Ecto neural progenitor cell (in vitro differentiated cells): Measurements from ENCODE around the gene SPOCK1.
A peak's percentile ranks its signal among the peaks of the same experiment; 100 is the strongest.
"Not testable (repeated sequence)": the region's sequence is repeated elsewhere in the genome, so short reads cannot be mapped to it uniquely, and the experiment has no call there.

Source experiments
- DNase-seq: peaks from one replicate; pipeline ENCODE4 v3.0.0-alpha.2; 2018; ENCODE audit warnings: low spot score

The SPOCK1 gene

DNA sequence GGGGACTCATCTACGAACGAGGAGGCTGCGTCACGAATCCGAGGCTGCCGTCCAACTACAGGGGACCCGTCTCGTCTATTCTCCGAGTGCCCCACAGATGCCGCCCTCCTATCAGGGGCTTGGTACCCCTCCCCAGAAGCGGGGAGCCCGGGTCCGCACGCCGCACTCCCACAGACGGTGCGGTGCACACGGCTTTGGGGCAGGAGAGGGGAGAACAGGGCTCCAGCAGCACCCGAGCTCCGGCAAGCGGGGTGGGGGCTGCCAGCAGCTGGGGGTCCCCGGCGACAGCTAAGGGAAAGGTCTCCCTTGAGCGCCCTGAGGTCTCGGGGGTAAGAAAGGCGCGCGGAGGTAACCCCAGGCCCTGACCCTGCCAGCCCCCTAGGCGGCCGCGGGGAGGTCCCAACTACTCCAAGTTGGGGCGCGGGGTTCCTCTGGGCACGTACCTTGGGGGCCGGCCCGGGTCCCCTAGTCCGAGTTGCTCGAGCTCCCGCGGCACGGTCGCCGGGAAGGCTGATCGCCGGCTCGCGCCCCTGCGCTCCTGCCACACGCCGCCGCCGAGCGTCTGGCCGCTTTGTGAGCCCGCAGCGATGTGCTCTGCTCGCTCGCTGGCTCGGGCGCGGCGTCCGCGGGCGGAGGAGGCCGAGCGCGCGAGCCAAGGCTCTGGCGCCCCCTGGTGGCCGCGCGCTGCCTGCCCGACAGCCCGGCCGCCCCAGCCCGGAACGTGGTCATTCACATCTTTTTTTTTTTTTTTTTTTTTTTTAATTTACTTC is at the start of gene SPOCK1:
Gene SPOCK1 (minus strand): TSS at position 591 of the 770 bp plus-strand sequence.
- DNase-seq = peak; percentile 88

DNA sequence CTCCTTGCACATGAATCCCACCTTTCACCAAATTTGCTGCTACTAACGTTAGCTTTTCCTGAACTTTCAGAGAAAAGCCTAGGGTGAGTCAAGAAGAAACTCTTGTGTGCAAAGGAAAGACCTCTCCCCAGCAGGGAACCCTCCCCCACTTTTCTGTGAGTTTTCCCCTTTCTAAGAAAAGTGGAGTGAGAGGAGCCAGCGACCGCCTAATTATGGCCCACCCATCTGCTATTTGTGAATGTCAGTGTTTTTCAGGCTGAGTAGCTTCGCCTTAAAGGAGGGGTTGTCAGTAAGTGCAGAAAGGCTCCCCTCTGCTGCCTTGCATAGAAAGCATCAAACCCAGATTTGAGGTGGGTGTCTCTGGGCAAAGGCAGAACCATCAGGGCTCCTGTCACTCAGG is 46.8 kb upstream of the SPOCK1 start:
- DNase-seq = no peak

DNA sequence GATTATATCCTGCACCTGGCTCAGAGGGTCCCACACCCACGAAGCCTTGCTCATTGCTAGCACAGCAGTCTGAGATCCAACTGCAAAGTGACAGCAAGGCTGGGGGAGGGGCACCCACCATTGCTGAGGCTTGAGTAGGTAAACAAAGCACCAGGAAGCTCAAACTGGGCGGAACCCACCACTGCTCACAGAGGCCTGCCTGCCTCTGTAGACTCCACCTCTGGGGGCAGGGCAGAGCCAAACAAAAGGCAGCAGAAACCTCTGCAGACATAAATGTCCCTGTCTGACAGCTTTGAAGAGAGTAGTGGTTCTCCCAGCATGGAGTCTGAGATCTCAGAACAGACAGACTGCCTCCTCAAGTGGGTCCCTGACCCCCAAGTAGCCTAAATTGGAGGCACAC is 36.3 kb upstream of the SPOCK1 start:
- DNase-seq = not testable (repeated sequence)

DNA sequence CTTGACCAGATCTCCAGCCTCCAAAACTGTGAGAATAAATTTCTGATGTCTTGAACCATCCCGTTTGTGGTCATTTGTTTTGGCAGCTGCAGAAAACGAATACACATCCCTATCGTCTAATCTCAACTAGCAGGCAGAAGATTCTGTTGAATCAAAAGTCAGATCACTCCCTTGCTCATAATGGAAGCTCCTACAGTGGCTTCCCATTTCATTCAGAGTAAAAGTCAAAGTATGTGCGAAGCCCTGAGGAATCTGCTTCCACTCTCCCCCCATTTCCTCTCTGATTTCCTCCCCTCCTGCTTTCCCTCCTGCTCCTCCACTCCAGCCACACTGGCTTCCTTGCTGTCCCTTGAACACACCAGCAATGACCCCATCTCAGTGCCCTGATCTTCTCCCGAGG is 34.8 kb upstream of the SPOCK1 start:
- DNase-seq = no peak

DNA sequence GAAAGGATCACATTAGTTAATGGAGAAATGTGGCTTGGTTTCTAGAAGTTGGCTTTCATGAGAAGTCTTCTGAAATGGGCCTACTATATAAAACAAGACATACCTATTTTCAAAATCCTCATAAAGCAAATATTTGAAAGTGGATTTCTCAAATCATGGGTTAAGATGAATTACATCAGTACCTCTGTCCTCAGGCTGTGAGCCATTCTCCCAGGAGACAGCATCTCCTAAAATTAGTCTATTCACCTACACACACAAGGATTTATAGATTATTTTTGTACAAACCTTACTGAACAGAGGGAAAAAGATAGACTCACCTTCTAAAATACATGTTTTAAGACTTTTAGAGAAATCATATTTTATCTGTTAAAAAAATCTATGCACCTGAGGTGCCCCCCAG is 32.1 kb upstream of the SPOCK1 start:
- no peak for DNase-seq

DNA sequence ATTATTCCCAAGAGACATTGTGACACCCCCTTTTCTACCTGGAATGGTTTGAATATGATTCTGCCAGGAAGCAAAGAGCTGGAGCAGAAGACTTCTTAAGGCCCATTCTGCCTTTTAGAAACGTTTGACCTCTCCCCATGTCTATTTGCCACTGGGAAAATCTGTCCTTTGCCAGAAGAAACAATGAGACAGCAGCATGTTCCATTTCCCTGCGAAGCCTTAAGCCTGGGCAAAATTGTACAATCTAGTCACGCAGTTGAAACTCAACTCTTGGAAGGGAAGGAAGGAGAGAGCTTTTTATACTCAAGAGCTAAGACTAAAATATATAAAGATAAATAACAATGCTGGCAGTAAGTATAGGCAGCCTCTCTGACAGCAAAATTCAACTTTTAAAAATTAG is 22.1 kb upstream of the SPOCK1 start:
- DNase-seq = no peak

DNA sequence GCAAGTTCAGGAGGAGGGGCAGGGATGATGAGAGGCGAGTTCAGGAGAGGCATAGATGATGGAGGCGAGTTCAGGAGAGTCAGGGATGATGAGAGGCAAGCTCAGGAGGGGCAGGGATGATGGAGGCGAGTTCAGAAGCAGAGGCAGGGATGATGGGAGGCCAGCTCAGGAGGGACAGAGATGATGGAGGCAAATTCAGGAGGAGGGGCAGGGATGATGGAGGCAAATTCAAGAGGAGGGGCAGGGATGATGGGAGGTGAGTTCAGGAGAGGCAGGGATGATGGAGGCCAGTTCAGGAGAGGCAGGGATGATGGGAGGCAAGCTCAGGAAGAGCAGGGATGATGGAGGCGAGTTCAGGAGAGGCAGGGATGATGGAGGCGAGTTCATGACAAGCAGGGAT is 17.8 kb upstream of the SPOCK1 start:
- DNase-seq = no peak

DNA sequence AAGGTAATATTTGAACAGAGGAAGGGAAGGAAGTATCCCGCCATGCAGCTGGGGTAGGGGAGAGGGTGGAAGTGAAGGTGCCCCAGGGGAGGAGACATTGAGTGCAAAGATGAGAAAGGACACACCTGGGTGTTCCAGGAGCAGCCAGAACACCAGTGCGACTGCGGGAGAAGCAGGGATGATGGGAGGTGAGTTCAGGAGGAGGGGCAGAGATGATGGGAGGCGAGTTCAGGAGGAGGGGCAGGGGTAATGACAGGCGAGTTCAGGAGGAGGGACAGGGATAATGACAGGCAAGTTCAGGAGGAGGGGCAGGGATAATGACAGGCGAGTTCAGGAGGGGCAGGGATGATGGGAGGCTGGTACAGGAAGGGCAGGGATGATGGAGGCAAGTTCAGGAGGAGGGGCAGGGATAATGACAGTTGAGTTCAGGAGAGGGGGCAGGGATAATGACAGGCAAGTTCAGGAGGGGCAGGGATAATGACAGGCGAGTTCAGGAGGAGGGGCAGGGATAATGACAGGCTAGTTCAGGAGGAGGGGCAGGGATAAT is 17.2 kb upstream of the SPOCK1 start:
- no peak for DNase-seq

DNA sequence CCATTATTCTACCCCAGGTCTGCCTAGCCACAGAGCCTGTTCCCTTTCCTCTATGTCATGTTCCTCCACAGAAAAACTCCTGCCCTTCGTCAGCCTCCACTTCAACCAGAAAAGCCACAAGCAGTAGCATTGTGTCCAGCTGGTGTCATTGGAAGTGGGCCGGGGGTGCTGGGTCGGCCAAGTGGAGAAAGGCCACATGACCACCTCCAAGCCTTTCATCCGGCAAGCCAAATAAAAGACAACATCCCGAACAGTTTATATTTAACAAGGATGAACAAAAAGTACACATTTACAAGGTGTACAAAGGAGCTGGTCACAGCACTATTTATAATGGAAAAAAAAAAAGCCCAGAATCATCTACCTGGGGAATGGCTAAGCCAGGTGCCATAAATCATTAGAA is 16.1 kb upstream of the SPOCK1 start:
- DNase-seq = no peak

DNA sequence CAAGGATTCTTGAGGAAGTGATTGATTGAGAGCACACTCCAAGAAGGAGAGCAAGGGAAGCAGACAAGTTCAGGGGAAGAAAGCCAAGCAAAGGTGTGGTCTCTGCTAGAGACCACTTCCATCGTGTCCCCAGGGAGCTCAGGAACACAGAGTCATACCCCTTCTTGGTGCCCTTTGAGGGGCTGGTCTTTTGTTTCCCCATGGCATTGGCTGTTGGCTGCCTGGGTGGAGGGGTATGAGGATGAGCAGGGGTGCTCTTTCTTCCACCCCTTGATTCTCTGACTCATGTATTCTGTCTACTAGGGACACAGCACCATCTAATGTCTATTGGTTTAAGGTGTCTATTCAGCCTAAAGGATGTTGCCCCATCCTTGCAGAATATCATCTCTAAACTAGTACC is 11.5 kb upstream of the SPOCK1 start:
- no peak for DNase-seq

DNA sequence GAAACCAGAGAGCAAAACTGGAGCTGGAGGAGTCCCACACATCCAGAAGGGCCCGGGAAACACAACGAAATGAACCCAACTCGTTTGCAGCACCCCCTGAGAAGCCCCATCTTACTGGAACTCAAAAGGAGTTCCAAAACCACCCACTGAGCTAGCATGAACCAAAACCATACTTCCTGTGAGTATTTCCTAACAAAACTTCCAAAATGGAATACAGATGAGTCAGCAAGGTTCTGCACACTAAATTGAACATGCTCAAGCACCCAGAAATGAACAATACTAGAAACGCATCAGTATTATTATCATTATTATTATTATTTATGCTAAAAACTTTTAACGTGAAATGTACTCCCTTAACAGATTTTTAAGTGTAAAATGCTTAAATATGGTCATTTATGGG is 8.0 kb upstream of the SPOCK1 start:
- DNase-seq = no peak

DNA sequence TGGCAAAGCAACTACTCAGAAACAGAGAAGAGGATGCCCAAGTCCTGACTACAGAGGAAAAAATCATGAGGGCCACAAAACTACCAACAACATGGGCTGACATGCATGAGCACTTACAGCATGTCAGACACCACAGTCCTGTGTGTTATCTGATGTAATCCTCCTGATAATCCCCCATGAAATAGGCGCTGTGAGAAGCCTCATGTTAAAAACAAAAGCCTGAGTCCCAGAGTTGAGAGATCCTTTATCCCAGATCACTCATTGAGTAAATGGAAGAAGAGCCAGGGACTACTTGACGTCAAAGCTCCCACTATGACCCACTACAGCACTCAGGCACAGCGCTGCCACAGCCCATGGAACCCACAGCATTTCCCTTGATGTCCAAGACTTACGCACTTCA is 7.2 kb upstream of the SPOCK1 start:
- DNase-seq = no peak

DNA sequence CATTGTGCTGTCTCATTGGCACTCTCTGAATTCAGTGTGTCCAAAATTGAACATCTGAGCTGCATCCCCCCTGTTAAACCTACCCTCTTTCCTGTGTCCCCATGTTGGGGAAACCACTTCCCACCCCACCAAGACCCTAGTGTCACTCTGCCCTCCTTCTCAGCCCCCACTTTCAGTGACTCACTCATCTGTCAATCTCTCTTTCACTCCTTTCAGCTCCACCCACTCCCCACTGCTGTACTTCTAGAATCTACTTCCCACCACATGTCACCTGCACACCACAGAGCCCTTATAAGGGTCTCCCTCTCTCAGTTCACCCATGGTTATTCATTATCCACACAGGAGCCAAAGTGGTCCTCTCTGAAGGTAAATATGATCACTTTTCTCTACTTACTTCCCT is 5.8 kb upstream of the SPOCK1 start:
- DNase-seq = no peak

DNA sequence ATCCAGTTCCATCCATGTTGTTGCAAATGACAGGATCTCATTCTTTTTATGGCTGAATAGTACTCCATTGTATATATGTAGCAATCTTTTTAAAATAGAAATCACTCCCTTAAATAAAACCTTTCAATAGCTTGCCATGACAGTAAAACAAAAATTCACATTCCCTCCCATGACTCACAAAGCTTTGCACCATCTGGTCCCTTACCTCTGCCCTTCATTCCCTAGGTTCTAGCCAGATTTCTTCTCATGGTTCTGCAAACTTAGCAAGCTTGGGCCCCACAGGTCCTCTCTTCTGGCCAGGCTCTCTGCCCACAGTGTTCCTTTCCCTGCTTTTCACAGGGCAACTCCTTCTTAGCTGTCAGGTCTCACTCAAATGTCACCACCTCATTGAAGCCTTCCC is 4.3 kb upstream of the SPOCK1 start:
- DNase-seq = no peak

DNA sequence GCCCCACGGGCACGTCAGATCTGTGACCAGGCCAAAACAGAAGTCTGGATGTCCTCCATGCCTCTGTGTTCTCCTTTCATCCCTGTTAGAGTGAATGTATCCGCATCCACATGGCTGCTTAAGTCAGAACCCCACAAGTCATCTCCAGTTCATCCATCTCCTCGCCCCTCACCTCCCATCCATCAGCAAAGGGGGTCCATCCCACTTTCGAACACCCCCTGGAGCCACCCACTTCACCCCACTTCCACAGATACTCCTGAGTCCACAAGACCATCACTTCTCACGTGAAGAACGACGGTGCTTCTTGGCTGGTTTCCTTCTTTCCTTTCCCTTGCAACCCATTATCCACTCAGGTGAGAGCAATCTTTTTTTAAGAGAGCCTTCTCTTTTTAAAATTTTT is 3.5 kb upstream of the SPOCK1 start:
- DNase-seq = no peak

DNA sequence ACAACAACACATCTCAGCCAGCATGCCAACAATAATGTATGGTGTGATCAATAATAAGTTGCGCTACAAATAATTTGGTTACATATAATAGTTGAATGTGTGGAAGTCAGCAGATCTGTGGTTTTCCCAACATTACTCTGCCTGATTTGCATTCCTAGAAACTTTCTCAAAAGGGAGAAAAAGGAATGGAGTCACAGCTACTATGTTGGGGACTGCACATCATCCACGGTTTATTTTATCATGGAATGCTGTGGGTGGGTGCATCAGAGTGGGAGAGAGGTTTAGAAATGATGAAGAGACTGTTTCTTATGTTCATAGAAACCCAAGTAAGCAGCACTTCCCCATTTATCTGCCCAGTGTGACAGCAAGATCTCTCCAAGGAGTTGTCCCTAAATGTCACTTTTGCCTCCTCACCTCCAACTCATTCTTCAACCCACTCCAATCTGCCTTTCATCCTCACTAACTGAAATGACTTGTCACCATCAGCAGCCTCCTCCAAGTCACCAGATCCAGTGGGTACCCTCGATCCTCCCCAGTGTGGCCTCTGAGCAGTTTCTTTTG is 2.8 kb upstream of the SPOCK1 start:
- no peak for DNase-seq

DNA sequence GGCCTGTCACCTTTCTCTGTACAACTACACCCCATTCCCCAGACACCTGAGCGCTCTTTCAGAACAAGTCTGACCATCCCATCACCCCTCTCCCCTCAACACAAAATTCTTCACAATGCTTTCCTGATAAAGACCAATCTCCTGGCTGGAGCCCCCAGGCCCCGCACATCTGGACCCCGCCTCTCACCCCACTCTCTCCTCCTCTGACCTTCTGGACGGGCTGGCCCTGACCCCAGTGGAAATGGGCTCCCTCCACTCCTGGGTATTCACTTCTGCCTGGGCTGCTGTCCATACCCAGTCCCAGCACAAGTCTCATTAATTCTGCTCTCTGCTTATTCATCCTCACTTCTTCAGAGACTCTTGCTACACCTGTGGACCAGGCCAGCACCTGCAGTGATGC is 2.1 kb upstream of the SPOCK1 start:
- DNase-seq = no peak

DNA sequence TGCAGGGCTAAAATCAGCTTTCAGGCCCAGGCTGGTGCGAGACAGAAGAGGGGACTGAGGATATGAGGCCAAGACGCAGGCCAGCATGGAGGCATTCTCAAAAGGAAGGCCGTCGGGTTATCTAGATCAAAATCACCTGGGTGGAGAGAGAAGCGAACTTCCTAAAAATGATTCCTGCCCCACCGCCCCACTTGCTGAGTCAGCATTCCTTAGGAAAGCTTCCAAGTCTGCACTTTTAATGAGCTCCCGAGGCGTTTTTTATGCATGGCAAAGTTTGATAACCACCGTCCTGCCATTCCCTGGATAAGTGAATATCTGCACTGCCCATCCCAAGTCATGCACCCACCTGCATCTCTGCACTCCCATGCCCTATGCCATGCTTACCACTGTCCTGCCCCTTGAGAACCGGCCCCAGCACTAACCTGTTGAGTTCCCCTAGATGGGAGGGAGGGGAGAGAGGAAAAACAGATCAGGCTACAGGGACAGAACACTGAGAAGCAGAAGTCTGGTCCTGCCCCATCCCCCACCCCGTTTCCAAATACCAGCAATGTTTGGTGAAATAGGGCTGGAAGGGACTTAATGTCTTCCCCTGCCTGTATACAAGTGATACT is 1.6 kb upstream of the SPOCK1 start:
- no peak for DNase-seq

DNA sequence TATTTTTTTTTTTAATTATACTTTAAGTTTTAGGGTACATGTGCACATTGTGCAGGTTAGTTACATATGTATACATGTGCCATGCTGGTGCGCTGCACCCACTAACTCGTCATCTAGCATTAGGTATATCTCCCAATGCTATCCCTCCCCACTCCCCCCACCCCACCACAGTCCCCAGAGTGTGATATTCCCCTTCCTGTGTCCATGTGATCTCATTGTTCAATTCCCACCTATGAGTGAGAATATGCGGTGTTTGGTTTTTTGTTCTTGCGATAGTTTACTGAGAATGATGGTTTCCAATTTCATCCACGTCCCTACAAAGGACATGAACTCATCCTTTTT is 351 bp upstream of the SPOCK1 start:
- DNase-seq = not testable (repeated sequence)

DNA sequence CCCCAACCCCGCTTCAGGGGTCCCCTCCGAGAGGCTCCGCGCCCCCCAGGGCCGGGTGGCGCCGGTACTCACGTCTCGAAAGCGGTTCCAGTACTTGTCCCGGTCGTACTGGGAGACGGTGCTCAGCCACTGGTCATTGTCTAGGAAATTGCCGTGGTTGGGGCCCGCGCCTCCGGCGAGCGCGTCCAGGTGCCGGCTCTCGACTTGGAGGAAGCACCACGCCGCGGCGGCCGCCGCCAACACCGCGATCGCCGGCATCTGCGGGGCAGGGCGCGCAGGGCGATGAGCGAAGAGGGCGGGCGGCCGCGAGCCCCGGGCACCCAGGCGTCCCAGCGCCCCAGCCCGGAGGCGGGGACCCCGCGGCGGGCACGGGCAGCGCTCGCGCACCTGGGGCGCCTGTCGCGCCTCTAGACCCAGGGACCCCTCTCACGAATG is 808 bp downstream of the SPOCK1 start:
- peak; percentile 70 for DNase-seq

DNA sequence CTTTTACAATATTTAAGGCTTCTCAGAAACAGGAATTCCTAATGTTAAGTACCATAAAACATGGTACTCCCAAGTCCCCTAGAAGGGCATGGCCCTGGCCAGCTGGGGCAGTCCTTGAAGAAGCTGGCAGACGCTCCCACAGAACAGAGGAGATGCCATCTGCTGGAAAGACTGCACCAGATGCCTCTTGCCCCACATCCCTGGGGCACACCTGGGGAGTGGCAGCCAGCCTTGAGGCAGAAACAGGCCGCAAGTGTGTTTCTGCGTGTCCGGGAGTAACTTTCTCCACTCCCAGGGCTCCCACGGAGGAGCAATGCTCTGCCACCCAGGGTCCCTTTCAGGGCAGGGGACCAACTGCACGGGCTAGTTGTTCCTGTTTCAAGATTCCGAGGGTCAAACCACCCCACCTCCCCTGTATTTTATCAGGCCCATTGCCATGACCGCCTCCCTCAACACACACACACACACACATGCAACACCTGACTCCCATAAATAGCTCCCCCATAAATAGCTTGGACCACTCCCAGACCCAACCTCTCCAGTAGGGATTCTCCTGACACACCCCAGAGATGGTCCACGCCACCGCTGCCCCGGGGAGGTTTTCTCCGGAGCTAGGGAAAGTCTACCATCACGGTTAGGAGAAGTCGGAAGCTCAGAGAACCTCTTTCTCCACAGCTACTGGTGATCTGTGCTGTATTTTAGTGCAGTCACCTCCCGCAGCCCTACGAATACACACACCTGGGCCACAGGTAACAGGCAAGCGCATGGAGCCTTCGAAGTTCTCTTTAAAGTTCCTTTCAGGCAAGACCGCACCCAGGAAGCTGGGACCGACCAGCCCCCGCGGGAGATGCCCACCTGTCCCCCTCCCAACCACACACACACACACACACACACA is 1.5 kb downstream of the SPOCK1 start:
- DNase-seq = no peak

DNA sequence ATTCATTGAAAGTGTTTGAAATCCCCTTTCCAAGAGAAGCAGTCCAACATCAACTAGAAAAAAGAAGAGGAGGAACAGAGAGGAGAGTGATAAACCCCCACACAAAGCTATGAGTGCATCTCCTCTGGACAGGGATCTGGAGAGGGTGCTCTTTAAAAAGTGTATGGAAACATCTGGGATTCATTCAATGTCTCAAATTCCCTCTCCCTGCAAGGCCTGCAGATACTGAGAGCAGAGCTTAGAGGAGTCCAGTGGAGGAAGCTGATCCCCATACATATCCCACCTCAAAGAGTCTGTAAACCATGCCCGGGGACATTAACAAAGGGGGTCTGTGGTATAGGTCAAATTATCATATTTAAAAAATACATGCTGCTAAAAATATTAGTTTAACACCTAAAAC is 2.2 kb downstream of the SPOCK1 start:
- DNase-seq = no peak
